Inflammatory macrophage treated with lipopolysaccharide for 1 hour (primary cell): ENCODE data around the gene GIGYF2.

Experiments
- DNase-seq, 2 donors: peaks; one replicate each; pipeline ENCODE4 v3.0.0-alpha.2; 2020 to 2022

The GIGYF2 gene

GRCh38 chr2:232770207-232770606 is 73.1 kb downstream of the GIGYF2 start:
- DNase-seq = no peak

GRCh38 chr2:232771870-232772269 is 74.7 kb downstream of the GIGYF2 start:
- DNase-seq = no peak

- DNase-seq = no peak
Observed at GRCh38 chr2:232772531-232772930, 75.4 kb downstream of the GIGYF2 start.

- no peak for DNase-seq
Observed at GRCh38 chr2:232773815-232774214, 76.7 kb downstream of the GIGYF2 start.

GRCh38 chr2:232776435-232776834 is 79.3 kb downstream of the GIGYF2 start, which contains the start of gene KCNJ13:
Gene KCNJ13, minus strand, starts transcription at chr2:232776565. Its CDS starts 5,203 bp downstream, at chr2:232771362.
- DNase-seq = no peak

- DNase-seq = no peak
Observed at GRCh38 chr2:232777276-232777675, 80.1 kb downstream of the GIGYF2 start.

GRCh38 chr2:232779465-232779864 is 82.3 kb downstream of the GIGYF2 start:
- DNase-seq = no peak

- DNase-seq = no peak
Observed at GRCh38 chr2:232779934-232780333, 82.8 kb downstream of the GIGYF2 start.

- DNase-seq = peak; percentile 46 to 50
Observed at GRCh38 chr2:232781765-232782164, 84.6 kb downstream of the GIGYF2 start.

GRCh38 chr2:232783278-232783677 is 86.1 kb downstream of the GIGYF2 start:
- DNase-seq = no peak

GRCh38 chr2:232787806-232788205 is 90.7 kb downstream of the GIGYF2 start:
- no peak for DNase-seq

GRCh38 chr2:232789082-232789481 is 92.0 kb downstream of the GIGYF2 start:
- no peak for DNase-seq

- no peak for DNase-seq
Observed at GRCh38 chr2:232791518-232791917, 94.4 kb downstream of the GIGYF2 start.

GRCh38 chr2:232793271-232793670 is 96.1 kb downstream of the GIGYF2 start:
- DNase-seq = no peak

- DNase-seq = no peak
Observed at GRCh38 chr2:232794981-232795380, 97.8 kb downstream of the GIGYF2 start.

GRCh38 chr2:232795920-232796319 is 98.8 kb downstream of the GIGYF2 start:
- no peak for DNase-seq

GRCh38 chr2:232798187-232798586 is 101.1 kb downstream of the GIGYF2 start:
- DNase-seq = no peak

- DNase-seq = no peak
Observed at GRCh38 chr2:232800166-232800565, 103.0 kb downstream of the GIGYF2 start.

- DNase-seq = peak; percentile 34 to 40
Observed at GRCh38 chr2:232802091-232802490, 105.0 kb downstream of the GIGYF2 start.

- no peak for DNase-seq
Observed at GRCh38 chr2:232809349-232810124, 112.4 kb downstream of the GIGYF2 start.

- DNase-seq = no peak
Observed at GRCh38 chr2:232810444-232810843, 113.3 kb downstream of the GIGYF2 start.

GRCh38 chr2:232815569-232815968 is 118.4 kb downstream of the GIGYF2 start:
- DNase-seq = no peak

GRCh38 chr2:232816657-232817056 is 119.5 kb downstream of the GIGYF2 start:
- DNase-seq = no peak

GRCh38 chr2:232817756-232818155 is 120.6 kb downstream of the GIGYF2 start:
- DNase-seq = no peak

GRCh38 chr2:232829988-232830387 is 132.9 kb downstream of the GIGYF2 start:
- DNase-seq = no peak
